Bronchial epithelial cell (primary cell): ENCODE results near the gene CLCN4. TPM values are rescaled to one million over a fixed set of nuclear protein-coding genes. Genes with fewer than 3 reads are reported as not detected.

Source experiments
- DNase-seq: peaks from one replicate; pipeline ENCODE4 v3.0.0-alpha.2; 2010; ENCODE audit warnings: low read depth
- FAIRE-seq: peaks from 2 replicates; lab custom pipeline; 2011; peaks lifted over from hg19 to GRCh38; lab: Jason Lieb, UNC
- H3K27me3 ChIP-seq: 2 replicates; pipeline ENCODE4 v1.5.1; 2011; ENCODE audit warnings: low read length; ENCODE audit not compliant: control insufficient read depth, insufficient read depth
- H3K36me3 ChIP-seq: 2 replicates; pipeline ENCODE4 v1.5.1; 2011; ENCODE audit warnings: low read length; ENCODE audit not compliant: control insufficient read depth, insufficient read depth
- H3K4me3 ChIP-seq: 2 replicates; pipeline ENCODE4 v1.5.1; 2011; ENCODE audit warnings: mild to moderate bottlenecking, low read depth, low read length, control low read depth
- CTCF ChIP-seq: IDR thresholded peaks from 2 replicates; pipeline ENCODE4 v1.5.1; 2011; ENCODE audit warnings: mild to moderate bottlenecking, moderate library complexity, low read length, control low read depth, inconsistent platforms; ENCODE audit not compliant: insufficient read depth, severe bottlenecking
- total RNA-seq: library from RNA; depleted of rRNA; stranded (reverse); fragments of >200 nt; gene quantifications from 2 replicates; pipeline ENCODE4 v1.2.1, GENCODE V29; 2014

Gene CLCN4
- total RNA-seq, 1 donor from 2014 or later: 1.3 TPM

- H3K36me3 ChIP-seq: peaks cover 6% of the 10 kb centered on the region
- TF ChIP-seq CTCF: no peak
- FAIRE-seq: no peak
- H3K27me3 ChIP-seq: no peaks in the 10 kb centered on the region
- DNase-seq: no peak
- H3K4me3 ChIP-seq: no peak overlapping the region
These were observed 32.1 kb upstream of the CLCN4 start for GRCh38 chrX:10124506-10125247.

GRCh38 chrX:10125248-10125615 lies 31.5 kb upstream of the CLCN4 start:
- FAIRE-seq (no peak), DNase-seq (no peak)
- H3K27me3 ChIP-seq: no peaks in the 10 kb centered on the region
- no peak overlapping the region for H3K4me3 ChIP-seq
- peaks cover 8% of the 10 kb centered on the region for H3K36me3 ChIP-seq
- no peak for TF ChIP-seq CTCF

GRCh38 chrX:10126044-10126443 lies 30.7 kb upstream of the CLCN4 start:
- peaks cover 8% of the 10 kb centered on the region for H3K36me3 ChIP-seq
- DNase-seq (no peak), FAIRE-seq (no peak)
- no peak overlapping the region for H3K4me3 ChIP-seq
- no peaks in the 10 kb centered on the region for H3K27me3 ChIP-seq
- no peak for TF ChIP-seq CTCF

- Histone ChIP-seq H3K4me3 (no peak overlapping the region), H3K27me3 (no peaks in the 10 kb centered on the region), H3K36me3 (peaks cover 8% of the 10 kb centered on the region)
- TF ChIP-seq CTCF: no peak
- FAIRE-seq: no peak
- no peak for DNase-seq
These were observed 29.9 kb upstream of the CLCN4 start for GRCh38 chrX:10126834-10127233.

GRCh38 chrX:10128386-10128785 lies 28.4 kb upstream of the CLCN4 start:
- Histone ChIP-seq H3K27me3 (no peaks in the 10 kb centered on the region), H3K36me3 (peaks cover 8% of the 10 kb centered on the region)
- no peak for FAIRE-seq

More at GRCh38 chrX:10128386-10128785, 28.4 kb upstream of the CLCN4 start:
- no peak overlapping the region for H3K4me3 ChIP-seq
- DNase-seq: no peak
- TF ChIP-seq CTCF: no peak
